AG04450 (cell line): Measurements from ENCODE around the gene CFL2. TPM values are rescaled to one million over a fixed set of nuclear protein-coding genes. Genes with fewer than 3 reads are reported as not detected.

Experiments used
- CTCF ChIA-PET: fragments of 300-600, 350-600 bp; formaldehyde crosslinking; extraction: SDS; loops from one replicate; lab custom pipeline; 2022; ENCODE audit warnings: antibody characterized with exemption, inconsistent platforms; lab: Charles Lee
- POLR2A ChIA-PET: fragments of 350-600 bp; formaldehyde crosslinking; extraction: SDS; loops from one replicate; lab custom pipeline; 2021; ENCODE audit warnings: antibody characterized with exemption, inconsistent platforms; lab: Yijun Ruan, JAX
- DNase-seq: peaks from one replicate; pipeline ENCODE4 v3.0.0-alpha.2; 2011; ENCODE audit warnings: low read depth, low spot score
- H3K27ac ChIP-seq: one replicate; pipeline ENCODE4 v1.5.1; 2012; ENCODE audit warnings: low read depth, low read length, control low read depth
- H3K27me3 ChIP-seq: one replicate; pipeline ENCODE4 v1.6.0; 2012; ENCODE audit warnings: low read length; ENCODE audit not compliant: control insufficient read depth, insufficient read depth
- H3K4me3 ChIP-seq: 2 replicates; pipeline ENCODE4 v1.5.1; 2011; ENCODE audit warnings: mild to moderate bottlenecking, low read depth, low read length, control low read depth
- H3K9me3 ChIP-seq: 2 replicates; pipeline ENCODE4 v1.5.1; 2012; ENCODE audit warnings: low read length; ENCODE audit not compliant: control insufficient read depth, insufficient read depth
- polyA plus RNA-seq: library from polyadenylated mRNA; depleted of rRNA; stranded (reverse); fragments of >200 nt; gene quantifications from 2 replicates; pipeline ENCODE4 v1.2.3, GENCODE V29; 2011
- TF ChIP-seq, protein P1 (sequence below): IDR thresholded peaks from 2 replicates; pipeline ENCODE4 v1.5.1; 2011; ENCODE audit warnings: low read depth, low read length, control low read depth, inconsistent platforms

The CFL2 gene
- polyA plus RNA-seq, 1 experiment: 229 TPM

DNA sequence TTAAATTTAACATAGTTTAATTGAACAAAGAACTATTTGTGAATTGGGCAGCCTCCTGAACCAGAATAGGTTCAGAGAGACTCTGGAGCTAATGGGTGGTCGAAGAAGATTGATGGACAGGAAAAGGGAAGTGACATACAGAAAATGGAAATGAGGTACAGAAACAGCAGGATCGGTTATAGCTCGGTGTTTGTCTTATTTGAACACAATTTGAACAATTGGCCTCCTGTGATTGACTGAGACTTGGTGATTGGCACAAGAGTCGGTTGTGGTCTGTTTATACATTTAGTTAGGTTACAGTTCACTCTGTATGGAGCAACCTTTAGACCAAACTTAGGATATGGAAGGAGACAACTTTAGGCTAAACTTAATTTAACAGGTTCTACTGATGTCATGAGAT is 18.4 kb upstream of the CFL2 start:
- ChIA-PET CTCF (interaction anchor here (0.6 to 2.6 kb wide), 5 partner anchors 8 to 144 kb away, joined by 3 to 26 read pairs (median 7); no protein-coding TSS in a partner anchor), POLR2A (interaction anchor here (0.5 to 0.8 kb wide), 5 partner anchors 12 to 134 kb away, joined by 3 to 5 read pairs (median 4); no protein-coding TSS in a partner anchor)
- TF ChIP-seq, protein P1, sequence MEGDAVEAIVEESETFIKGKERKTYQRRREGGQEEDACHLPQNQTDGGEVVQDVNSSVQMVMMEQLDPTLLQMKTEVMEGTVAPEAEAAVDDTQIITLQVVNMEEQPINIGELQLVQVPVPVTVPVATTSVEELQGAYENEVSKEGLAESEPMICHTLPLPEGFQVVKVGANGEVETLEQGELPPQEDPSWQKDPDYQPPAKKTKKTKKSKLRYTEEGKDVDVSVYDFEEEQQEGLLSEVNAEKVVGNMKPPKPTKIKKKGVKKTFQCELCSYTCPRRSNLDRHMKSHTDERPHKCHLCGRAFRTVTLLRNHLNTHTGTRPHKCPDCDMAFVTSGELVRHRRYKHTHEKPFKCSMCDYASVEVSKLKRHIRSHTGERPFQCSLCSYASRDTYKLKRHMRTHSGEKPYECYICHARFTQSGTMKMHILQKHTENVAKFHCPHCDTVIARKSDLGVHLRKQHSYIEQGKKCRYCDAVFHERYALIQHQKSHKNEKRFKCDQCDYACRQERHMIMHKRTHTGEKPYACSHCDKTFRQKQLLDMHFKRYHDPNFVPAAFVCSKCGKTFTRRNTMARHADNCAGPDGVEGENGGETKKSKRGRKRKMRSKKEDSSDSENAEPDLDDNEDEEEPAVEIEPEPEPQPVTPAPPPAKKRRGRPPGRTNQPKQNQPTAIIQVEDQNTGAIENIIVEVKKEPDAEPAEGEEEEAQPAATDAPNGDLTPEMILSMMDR: no peak
- no peak overlapping the region for H3K27ac ChIP-seq
- no peak for DNase-seq
- no peak overlapping the region for H3K4me3 ChIP-seq
- no peaks in the 10 kb centered on the region for H3K9me3 ChIP-seq
- no peaks in the 10 kb centered on the region for H3K27me3 ChIP-seq

DNA sequence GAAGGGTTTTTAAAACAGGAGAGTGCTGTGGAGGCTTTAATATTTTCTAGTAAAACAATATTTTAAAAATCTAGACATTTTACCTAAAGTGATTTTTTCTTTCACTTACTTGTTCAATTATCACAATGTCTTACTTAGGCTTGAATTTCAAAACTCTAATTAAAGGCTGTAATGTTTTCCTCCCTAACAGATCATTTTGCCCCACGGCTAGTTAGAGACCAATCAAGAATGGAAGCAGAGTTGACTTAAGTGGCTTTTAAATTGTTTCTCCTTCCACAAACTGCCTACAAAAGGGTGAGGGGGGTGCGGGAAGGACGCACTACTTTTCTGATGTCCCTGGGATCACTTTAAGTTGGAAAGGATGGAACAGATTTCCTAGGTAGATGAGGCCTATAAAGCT is 9.5 kb upstream of the CFL2 start:
- no peak for DNase-seq
- ChIA-PET CTCF (interaction anchor here (1.0 to 2.6 kb wide), 11 partner anchors 8 to 115 kb away, joined by 3 to 26 read pairs (median 5); no protein-coding TSS in a partner anchor), POLR2A (no interaction called here)
- no peaks in the 10 kb centered on the region for H3K27me3 ChIP-seq
- H3K9me3 ChIP-seq: no peaks in the 10 kb centered on the region
- TF ChIP-seq, protein P1: no peak
- H3K27ac ChIP-seq: no peak overlapping the region
- H3K4me3 ChIP-seq: no peak overlapping the region

DNA sequence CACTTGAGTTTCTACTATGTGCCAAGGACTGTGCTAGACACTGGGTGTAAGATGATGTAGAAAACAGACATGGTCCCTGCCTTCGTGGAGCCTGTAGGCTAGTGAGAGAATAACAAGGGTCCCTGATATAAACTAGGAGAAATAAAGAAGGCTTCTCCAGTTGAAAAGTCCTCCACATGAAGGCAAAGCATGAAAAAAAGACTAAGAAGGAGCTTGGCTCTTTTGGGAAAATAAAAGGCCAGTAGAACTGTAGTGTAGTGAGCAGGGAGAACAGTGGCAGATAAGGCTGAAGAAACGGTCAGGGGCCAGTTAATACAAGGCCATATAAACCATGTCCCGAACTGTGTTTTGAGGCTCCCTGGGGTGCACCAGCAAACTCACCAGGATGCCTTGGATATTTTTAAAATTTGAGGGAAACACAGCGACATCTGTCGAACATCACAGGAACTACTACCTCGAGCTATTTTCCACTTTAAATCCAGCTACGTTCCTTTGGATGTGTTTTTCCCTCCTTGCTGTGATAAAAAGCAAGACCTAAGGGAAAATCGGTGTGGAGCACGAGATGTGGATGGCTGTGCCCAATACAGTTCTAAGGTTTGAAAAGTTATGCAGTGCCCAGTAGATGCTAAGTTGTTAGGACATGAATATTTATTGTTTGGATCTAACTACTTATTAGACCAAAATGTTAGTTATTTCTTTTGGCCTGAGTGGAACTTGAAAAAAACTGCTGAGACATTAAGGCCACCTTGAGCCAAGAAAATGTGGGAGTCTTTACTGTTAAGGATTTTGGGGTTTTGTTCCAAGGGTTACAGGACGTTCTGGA is 8.5 kb upstream of the CFL2 start:
- CTCF ChIA-PET: interaction anchor here (0.5 to 2.6 kb wide), 39 partner anchors 10 to 358 kb away, joined by 3 to 45 read pairs (median 4); no protein-coding TSS in a partner anchor
- Histone ChIP-seq H3K4me3 (no peak overlapping the region), H3K27ac (no peak overlapping the region), H3K27me3 (no peaks in the 10 kb centered on the region), H3K9me3 (no peaks in the 10 kb centered on the region)
- TF ChIP-seq, protein P1: peak; percentile 79
- POLR2A ChIA-PET: interaction anchor here (0.6 to 1.2 kb wide), 2 partner anchors 23 to 211 kb away, joined by 6 to 8 read pairs; no protein-coding TSS in a partner anchor
- no peak for DNase-seq

DNA sequence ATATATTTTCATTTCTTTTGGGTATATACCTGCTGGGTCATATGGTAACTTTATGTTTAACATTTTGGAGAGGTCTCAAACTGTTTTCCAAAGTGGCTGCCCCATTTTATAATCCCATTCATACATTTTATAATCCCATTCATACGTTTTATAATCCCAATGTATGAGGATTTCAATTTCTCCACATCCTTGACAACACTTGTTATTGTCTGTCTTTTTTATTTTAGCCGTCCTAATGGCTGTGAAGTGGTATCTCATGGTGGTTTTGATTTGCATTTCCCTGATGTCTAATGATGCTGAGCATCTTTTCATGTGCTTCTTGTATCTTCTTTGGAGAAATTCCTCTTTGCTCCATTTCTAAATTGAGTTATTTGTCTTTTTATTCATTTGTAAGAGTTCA is 6.7 kb upstream of the CFL2 start:
- no peak overlapping the region for H3K4me3 ChIP-seq
- TF ChIP-seq, protein P1: no peak
- POLR2A ChIA-PET: no interaction called here
- DNase-seq: no peak
- H3K9me3 ChIP-seq: no peaks in the 10 kb centered on the region
- CTCF ChIA-PET: no interaction called here
- no peaks in the 10 kb centered on the region for H3K27me3 ChIP-seq
- no peak overlapping the region for H3K27ac ChIP-seq

DNA sequence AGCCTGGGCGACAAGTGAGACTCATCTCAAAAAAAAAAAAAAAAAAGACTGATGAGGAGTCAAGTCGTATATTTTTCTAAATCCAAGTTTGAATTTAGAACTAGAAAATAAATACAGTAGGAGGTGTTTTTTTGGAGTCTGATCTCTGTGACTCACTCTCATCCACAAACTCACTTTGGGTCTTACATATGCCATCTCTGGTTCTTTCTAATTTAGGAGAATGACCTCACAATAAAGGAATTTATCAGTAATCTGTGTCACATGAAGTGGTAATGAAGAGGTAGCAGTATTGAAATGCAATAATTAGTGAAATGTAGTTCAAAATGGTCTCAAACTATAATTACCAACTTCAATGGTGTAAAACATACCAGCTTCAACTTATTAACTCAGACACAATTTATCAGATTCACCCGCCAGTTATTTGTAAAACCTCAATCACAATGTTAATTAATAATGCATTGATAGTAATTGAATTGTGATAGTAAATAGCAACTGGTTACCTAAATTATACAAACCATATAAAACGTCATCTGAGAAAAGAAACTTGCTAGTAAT is 4.4 kb upstream of the CFL2 start:
- Histone ChIP-seq H3K27ac (no peak overlapping the region), H3K27me3 (no peaks in the 10 kb centered on the region), H3K9me3 (no peaks in the 10 kb centered on the region), H3K4me3 (no peak overlapping the region)
- CTCF ChIA-PET: interaction anchor here (1.0 kb wide), 1 partner anchor 46 kb away, joined by 4 read pairs; no protein-coding TSS in a partner anchor
- DNase-seq: no peak
- TF ChIP-seq, protein P1: no peak
- POLR2A ChIA-PET: interaction anchor here (0.7 kb wide), 1 partner anchor 19 kb away, joined by 3 read pairs; no protein-coding TSS in a partner anchor
